K562 (cell line): ENCODE results near the gene PTBP2. TPM values are rescaled to one million over a fixed set of nuclear protein-coding genes. Genes with fewer than 3 reads are reported as not detected.

Experiments used
- ATAC-seq: fragments of 200-7000 bp; cut with Tn5 transposase; 3 replicates; pipeline ENCODE4 v1.9.1; 2020; ENCODE audit warnings: moderate library complexity
- BruUV-seq: library from RNA; stranded (reverse); fragments of 400-500 nt; replicated peaks from 2 replicates; lab custom pipeline; 2021; lab: Mats Ljungman, UMichigan
- CTCF ChIA-PET: fragments of 300-600 bp; formaldehyde crosslinking; extraction: SDS; loops from one replicate; lab custom pipeline; 2021; ENCODE audit warnings: low intra/inter-chr PET ratio; lab: Yijun Ruan, JAX
- POLR2A ChIA-PET: fragments of 300-600, 350-650 bp; sonication (Branson Sonifier 250); formaldehyde crosslinking; extraction: SDS; loops from one replicate; lab custom pipeline; 2021; ENCODE audit warnings: antibody characterized with exemption, inconsistent platforms; lab: Yijun Ruan, JAX
- DNase-seq, 4 experiments: peaks; one replicate each; pipeline versions ENCODE4 v3.0.0 to v3.0.0-alpha.2; 2011 to 2018; ENCODE audit warnings: low spot score in 3 of 4, mixed read lengths in 3 of 4; ENCODE audit errors: extremely low read depth in 1 of 4
- FAIRE-seq: peaks from 2 replicates; lab custom pipeline; 2011; peaks lifted over from hg19 to GRCh38; lab: Jason Lieb, UNC
- H2AFZ ChIP-seq: 2 replicates; pipeline ENCODE4 v1.6.0; 2011; ENCODE audit warnings: low read depth, low read length, control low read depth, inconsistent platforms
- H3K27ac ChIP-seq: fragments of 200-600 bp; 3 replicates; pipeline ENCODE4 v1.8.0; 2011; ENCODE audit warnings: low read depth, mild to moderate bottlenecking, control low read depth, inconsistent platforms, low read length, moderate library complexity, mixed read lengths; ENCODE audit errors: extremely low read depth
- H3K27me3 ChIP-seq, 2 experiments: fragments of 300-600 bp in 1 of 2; 2 replicates in 1 of 2; 3 replicates in 1 of 2; pipeline versions ENCODE4 v1.6.0 to v1.8.0; 2011; ENCODE audit warnings: inconsistent platforms in 2 of 2, low read length in 2 of 2, mild to moderate bottlenecking in 1 of 2, mixed read lengths in 1 of 2, moderate library complexity in 1 of 2; ENCODE audit not compliant: control insufficient read depth in 2 of 2, insufficient read depth in 2 of 2
- H3K36me3 ChIP-seq: fragments of 300-600 bp; 3 replicates; pipeline ENCODE4 v1.8.0; 2011; ENCODE audit warnings: mild to moderate bottlenecking, low read length, inconsistent platforms; ENCODE audit not compliant: control insufficient read depth, insufficient read depth
- H3K4me1 ChIP-seq, 2 experiments: fragments of 200-600 bp in 1 of 2; replicated peaks in 1 of 2; 2 replicates in 1 of 2; 3 replicates in 1 of 2; pipeline versions ENCODE4 v1.5.1 to v1.8.0; 2011; ENCODE audit warnings: inconsistent platforms in 2 of 2, low read length in 2 of 2, mild to moderate bottlenecking in 1 of 2, mixed read lengths in 1 of 2, moderate library complexity in 1 of 2; ENCODE audit not compliant: control insufficient read depth in 2 of 2, insufficient read depth in 2 of 2
- H3K4me2 ChIP-seq: 2 replicates; pipeline ENCODE4 v1.6.1; 2011; ENCODE audit warnings: low read length, control low read depth, inconsistent platforms, mixed read lengths; ENCODE audit not compliant: insufficient read depth
- H3K4me3 ChIP-seq: fragments of 200-600 bp; sonication (generic), shearing (Covaris generic); 2 replicates; pipeline ENCODE4 v1.5.1; 2016; ENCODE audit warnings: control low read depth, inconsistent platforms
- H3K79me2 ChIP-seq: fragments of 200-600 bp; 3 replicates; pipeline ENCODE4 v1.8.0; 2011; ENCODE audit warnings: low read length, inconsistent platforms; ENCODE audit not compliant: control insufficient read depth, insufficient read depth
- H3K9ac ChIP-seq, 2 experiments: 2 replicates each; pipeline versions ENCODE4 v1.6.0 to v1.6.1; 2011; ENCODE audit warnings: low read depth in 2 of 2, low read length in 2 of 2, control low read depth in 1 of 2, inconsistent platforms in 1 of 2, mild to moderate bottlenecking in 1 of 2, mixed read lengths in 1 of 2; ENCODE audit not compliant: insufficient read depth in 1 of 2
- H3K9me1 ChIP-seq: one replicate; pipeline ENCODE4 v1.6.0; 2011; ENCODE audit warnings: inconsistent platforms, mild to moderate bottlenecking, low read length, moderate library complexity; ENCODE audit not compliant: control insufficient read depth, insufficient read depth
- H3K9me3 ChIP-seq: replicated peaks from 2 replicates; pipeline ENCODE4 v1.5.1; 2011; ENCODE audit warnings: low read depth, low read length, inconsistent platforms; ENCODE audit not compliant: control insufficient read depth, insufficient read depth
- H4K20me1 ChIP-seq: replicated peaks from 2 replicates; pipeline ENCODE4 v1.6.1; 2011; ENCODE audit warnings: low read length, inconsistent platforms, mixed read lengths; ENCODE audit not compliant: control insufficient read depth, insufficient read depth
- E2F1 ChIP-seq: sonication (generic); formaldehyde crosslinking; IDR thresholded peaks from 2 replicates; pipeline ENCODE4 v1.8.1; 2023; ENCODE audit warnings: mild to moderate bottlenecking, missing genetic modification reagents, moderate library complexity
- E2F8 ChIP-seq: fragments of 450-650 bp; IDR thresholded peaks from 2 replicates; pipeline ENCODE4 v1.7.1; 2018; ENCODE audit warnings: mild to moderate bottlenecking, low read depth; ENCODE audit not compliant: partially characterized antibody
- FOXM1 ChIP-seq, 2 experiments: fragments of 450-650 bp in 1 of 2; sonication (generic) in 1 of 2; formaldehyde crosslinking in 1 of 2; IDR thresholded peaks; 2 replicates each; pipeline versions ENCODE4 v1.6.1 to v1.9.0; 2017 to 2022; ENCODE audit warnings: low read depth in 2 of 2, mild to moderate bottlenecking in 2 of 2, missing genetic modification reagents in 1 of 2, moderate library complexity in 1 of 2
- SMARCA4 ChIP-seq: fragments of 450-650 bp; IDR thresholded peaks from 2 replicates; pipeline ENCODE4 v1.6.1; 2016
- TAF15 ChIP-seq: fragments of 200-400 bp; formaldehyde crosslinking; IDR thresholded peaks from 2 replicates; pipeline ENCODE4 v1.6.1; 2017; ENCODE audit warnings: mild to moderate bottlenecking, low read depth, low read length, moderate library complexity
- WHSC1 ChIP-seq: IDR thresholded peaks from one replicate; pipeline ENCODE4 v1.6.1; 2012; ENCODE audit warnings: low read length, control low read depth, inconsistent platforms
- ZKSCAN8 ChIP-seq: fragments of 200-800 bp; sonication (Bioruptor generic); IDR thresholded peaks from 2 replicates; pipeline ENCODE4 v1.6.1; 2016; ENCODE audit warnings: missing genetic modification characterization, missing compliant biosample characterization
- WGBS: fragments of 100-300 bp; shearing (Covaris generic); methylation state at CpG from one replicate; pipeline ENCODE4 v1.1.6; 2016; ENCODE audit warnings: low coverage, mixed read lengths; ENCODE audit not compliant: insufficient coverage; ENCODE audit errors: missing lambda C conversion rate; 5-methylcytosine and 5-hydroxymethylcytosine counted together
- in situ Hi-C: fragments of 300-500 bp; cut with MboI; formaldehyde crosslinking; loops from 4 replicates; pipeline ENCODE4 v1.15.0; 2018; ENCODE audit warnings: inconsistent platforms, mixed read lengths
- intact Hi-C: fragments of 100-400 bp; cut with micrococcal nuclease; formaldehyde crosslinking; loops from 2 replicates; pipeline ENCODE4 v1.14.2; 2022
- polyA plus RNA-seq, 8 experiments: library from polyadenylated mRNA; depleted of rRNA in 4 of 8; stranded (reverse) in 5 of 8; unstranded in 3 of 8; fragments of >200 nt; fragmentation: Nextera tagmentation in 2 of 8; fragmentation: Illumina TruSeq in 1 of 8; extraction: Ambion mirVana in 2 of 8; extraction: Trizol in 1 of 8; gene quantifications; 2 replicates each; pipeline versions ENCODE4 v1.2.1 to v1.2.3, GENCODE V29; 2011 to 2014; ENCODE audit warnings: inconsistent platforms in 1 of 8, missing spikeins in 1 of 8
- total RNA-seq, 7 experiments: library from RNA; depleted of rRNA in 6 of 7; stranded (reverse); fragments of >200 nt in 6 of 7; fragmentation: Illumina TruSeq in 2 of 7; extraction: Trizol in 2 of 7; gene quantifications; 2 replicates each; pipeline versions ENCODE4 v1.2.1 to v1.2.3, GENCODE V29; 2011 to 2021; ENCODE audit warnings: low replicate concordance in 1 of 7

The PTBP2 gene
- total and polyA plus RNA-seq, 9 of the 15 experiments (the other 6 are each of a cell fraction or from before 2014, with no cell fraction given), result 9.8 to 30.6 (median 19.0) TPM

- no peak for DNase-seq
- ATAC-seq, result no peak
- no peak overlapping the region for H3K9ac ChIP-seq
- BruUV-seq, result no TSS peak
- in situ Hi-C loops, result no loop called here
- peaks cover 20% of the 10 kb centered on the region for H3K79me2 ChIP-seq
- no peaks in the 10 kb centered on the region for H3K9me3 ChIP-seq
- H3K27ac ChIP-seq, result no peak overlapping the region
- TF ChIP-seq FOXM1 (IDR thresholded peaks at IDR 0.05; ENCODE audit: low read depth) (no peak), FOXM1 (CRISPR knock-in tag; IDR thresholded peaks at IDR 0.05; ENCODE audit: low read depth) (no peak), E2F8 (no peak), WHSC1 (no peak), TAF15 (no peak), ZKSCAN8 (CRISPR knock-in tag) (no peak), E2F1 (CRISPR knock-in tag) (no peak), SMARCA4 (no peak)
- CTCF ChIA-PET, result no interaction called here
- H3K4me3 ChIP-seq, result no peak overlapping the region
- H3K4me2 ChIP-seq, result no peak overlapping the region
- WGBS, result 92% methylated on average over 1 of the region's 1 CpG
- H2AFZ ChIP-seq, result no peak overlapping the region
- FAIRE-seq, result no peak
- no peaks in the 10 kb centered on the region for H4K20me1 ChIP-seq
- POLR2A ChIA-PET, result no interaction called here
- H3K27me3 ChIP-seq, result no peaks in the 10 kb centered on the region
- H3K9me1 ChIP-seq, result no peaks in the 10 kb centered on the region
- H3K4me1 ChIP-seq, result no peaks in the 10 kb centered on the region
- intact Hi-C loops, result no loop called here
- peaks cover 68% of the 10 kb centered on the region for H3K36me3 ChIP-seq
Observed at GRCh38 chr1:96772349-96772748, 50.8 kb downstream of the PTBP2 start.
